Measurements from ENCODE around the gene CYS1. TPM values are rescaled to one million over a fixed set of nuclear protein-coding genes. Genes with fewer than 3 reads are reported as not detected.
A peak's percentile ranks its signal among the peaks of the same experiment; 100 is the strongest.

The CYS1 gene
- polyA plus RNA-seq, 3 donors, result not detected

DNA sequence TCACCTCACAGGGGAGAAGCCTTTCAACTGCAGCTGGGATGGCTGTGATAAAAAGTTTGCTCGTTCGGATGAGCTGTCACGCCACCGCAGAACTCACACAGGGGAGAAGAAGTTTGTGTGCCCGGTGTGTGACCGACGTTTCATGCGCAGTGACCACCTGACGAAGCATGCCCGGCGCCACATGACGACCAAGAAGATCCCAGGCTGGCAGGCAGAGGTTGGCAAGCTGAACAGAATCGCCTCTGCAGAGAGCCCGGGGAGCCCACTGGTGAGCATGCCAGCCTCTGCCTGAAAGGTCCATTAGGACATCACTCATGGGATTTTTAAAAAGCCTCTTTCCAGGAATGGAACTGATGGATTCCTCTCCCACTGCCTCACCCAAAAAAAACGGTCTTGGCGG is 28.0 kb downstream of the CYS1 start:
- Mint-ChIP-seq H3K27me3 (ENCODE audit: low read depth in 3 of 3) (peaks cover 0 to 2% (median 0%) of the 10 kb centered on the region in 3 donors), H3K4me1 (peaks cover 21% of the 10 kb centered on the region), H3K36me3 (peaks cover 66 to 85% of the 10 kb centered on the region in 2 donors), H3K9me3 (no peaks in the 10 kb centered on the region), H3K4me3 (no peak overlapping the region), H3K27ac (no peak overlapping the region)
- no peaks in the 10 kb centered on the region for H3K27me3 ChIP-seq (ENCODE audit: control insufficient read depth in 2 of 2, insufficient read depth in 2 of 2, low read length in 2 of 2)
- H3K79me2 ChIP-seq (ENCODE audit: insufficient read depth, low read length), result peaks cover 7% of the 10 kb centered on the region
- H3K9ac ChIP-seq (ENCODE audit: insufficient read depth, low read length, poor library complexity, severe bottlenecking), result no peak overlapping the region
- H4K20me1 ChIP-seq (ENCODE audit: insufficient read depth, low read length), result peaks cover 88% of the 10 kb centered on the region
- H3K27ac ChIP-seq (ENCODE audit: low read depth in 1 of 2, low read length in 2 of 2), result no peak overlapping the region
- TF ChIP-seq, protein P1, sequence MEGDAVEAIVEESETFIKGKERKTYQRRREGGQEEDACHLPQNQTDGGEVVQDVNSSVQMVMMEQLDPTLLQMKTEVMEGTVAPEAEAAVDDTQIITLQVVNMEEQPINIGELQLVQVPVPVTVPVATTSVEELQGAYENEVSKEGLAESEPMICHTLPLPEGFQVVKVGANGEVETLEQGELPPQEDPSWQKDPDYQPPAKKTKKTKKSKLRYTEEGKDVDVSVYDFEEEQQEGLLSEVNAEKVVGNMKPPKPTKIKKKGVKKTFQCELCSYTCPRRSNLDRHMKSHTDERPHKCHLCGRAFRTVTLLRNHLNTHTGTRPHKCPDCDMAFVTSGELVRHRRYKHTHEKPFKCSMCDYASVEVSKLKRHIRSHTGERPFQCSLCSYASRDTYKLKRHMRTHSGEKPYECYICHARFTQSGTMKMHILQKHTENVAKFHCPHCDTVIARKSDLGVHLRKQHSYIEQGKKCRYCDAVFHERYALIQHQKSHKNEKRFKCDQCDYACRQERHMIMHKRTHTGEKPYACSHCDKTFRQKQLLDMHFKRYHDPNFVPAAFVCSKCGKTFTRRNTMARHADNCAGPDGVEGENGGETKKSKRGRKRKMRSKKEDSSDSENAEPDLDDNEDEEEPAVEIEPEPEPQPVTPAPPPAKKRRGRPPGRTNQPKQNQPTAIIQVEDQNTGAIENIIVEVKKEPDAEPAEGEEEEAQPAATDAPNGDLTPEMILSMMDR (IDR thresholded peaks at IDR 0.05), result no peak
- DNase-seq, result no peak
- no peak overlapping the region for H2AFZ ChIP-seq (ENCODE audit: insufficient read depth, low read depth, low read length, poor library complexity, severe bottlenecking)
- WGBS (ENCODE audit: insufficient coverage), result 99% methylated on average over 14 of the region's 16 CpGs
- peaks cover 59 to 76% of the 10 kb centered on the region in 2 donors for H3K36me3 ChIP-seq (replicated peaks in 1 of 2; ENCODE audit: control insufficient read depth in 1 of 2, insufficient read depth in 2 of 2, low read length in 2 of 2)
- no peaks in the 10 kb centered on the region for H3K9me3 ChIP-seq (replicated peaks in 1 of 2; ENCODE audit: control insufficient read depth in 1 of 2, insufficient read depth in 1 of 2, low read length in 2 of 2)
- no peak overlapping the region for H3K4me2 ChIP-seq (replicated peaks; ENCODE audit: extremely low read depth, low read length, poor library complexity, severe bottlenecking)
- H3K4me1 ChIP-seq (ENCODE audit: control insufficient read depth in 1 of 2, insufficient read depth in 2 of 2, low read length in 2 of 2), result peaks cover 8 to 9% of the 10 kb centered on the region in 2 donors
- intact Hi-C loops (cut with micrococcal nuclease), result no loop called here
- no peak overlapping the region for H3K4me3 ChIP-seq (replicated peaks in 1 of 3; ENCODE audit: low read depth in 2 of 3, low read length in 3 of 3)

DNA sequence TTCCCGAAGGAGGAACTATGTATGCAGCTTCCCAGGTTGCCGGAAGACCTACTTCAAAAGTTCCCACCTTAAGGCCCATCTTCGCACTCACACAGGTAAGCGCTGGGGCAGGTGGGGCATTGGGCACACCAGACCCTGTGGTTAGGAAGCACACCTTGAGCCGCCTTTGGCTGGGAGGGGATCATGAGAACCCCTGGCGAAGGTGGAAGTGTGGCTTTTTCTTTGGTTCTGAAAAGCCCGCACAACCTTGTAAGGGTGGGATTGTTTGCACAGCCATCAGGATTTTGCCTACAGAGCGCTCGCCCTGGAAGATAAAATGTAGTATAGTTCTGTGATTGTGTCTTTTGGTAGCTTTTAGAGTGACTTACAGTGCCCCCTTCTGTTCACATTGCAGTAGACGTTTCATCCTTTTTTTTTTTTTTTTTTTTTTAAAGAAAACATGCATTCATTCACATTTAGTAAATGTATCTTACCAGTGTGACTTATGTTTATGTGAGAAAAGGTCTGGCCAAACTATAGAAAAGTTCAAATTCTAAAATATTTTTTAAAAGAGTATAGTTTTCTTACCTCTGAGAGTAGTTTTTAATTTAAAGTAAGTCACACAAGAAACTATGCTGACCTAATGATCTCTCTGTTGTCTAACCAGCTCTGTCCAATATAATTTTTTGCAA is 31.6 kb downstream of the CYS1 start:
- H3K36me3 Mint-ChIP-seq, result peaks cover 69 to 87% of the 10 kb centered on the region in 2 donors
- H3K9me3 Mint-ChIP-seq, result peaks cover 0 to 2% (median 0%) of the 10 kb centered on the region in 7 donors
- 82% methylated on average over 6 of the region's 10 CpGs for WGBS (ENCODE audit: insufficient coverage)
- Histone ChIP-seq H3K79me2 (ENCODE audit: insufficient read depth, low read length) (peaks cover 21% of the 10 kb centered on the region), H3K27me3 (ENCODE audit: control insufficient read depth in 2 of 2, insufficient read depth in 2 of 2, low read length in 2 of 2) (no peaks in the 10 kb centered on the region), H3K9ac (ENCODE audit: insufficient read depth, low read length, poor library complexity, severe bottlenecking) (no peak overlapping the region), H3K4me2 (replicated peaks; ENCODE audit: extremely low read depth, low read length, poor library complexity, severe bottlenecking) (no peak overlapping the region), H3K36me3 (replicated peaks in 1 of 2; ENCODE audit: control insufficient read depth in 1 of 2, insufficient read depth in 2 of 2, low read length in 2 of 2) (peaks cover 60 to 72% of the 10 kb centered on the region in 2 donors), H3K4me1 (ENCODE audit: control insufficient read depth in 1 of 2, insufficient read depth in 2 of 2, low read length in 2 of 2) (peaks cover 7 to 21% of the 10 kb centered on the region in 2 donors), H3K27ac (ENCODE audit: low read depth in 1 of 2, low read length in 2 of 2) (no peak overlapping the region), H4K20me1 (ENCODE audit: insufficient read depth, low read length) (peaks cover 96% of the 10 kb centered on the region), H3K4me3 (replicated peaks in 1 of 3; ENCODE audit: low read depth in 2 of 3, low read length in 3 of 3) (no peak overlapping the region), H2AFZ (ENCODE audit: insufficient read depth, low read depth, low read length, poor library complexity, severe bottlenecking) (no peak overlapping the region), H3K9me3 (replicated peaks in 1 of 2; ENCODE audit: control insufficient read depth in 1 of 2, insufficient read depth in 1 of 2, low read length in 2 of 2) (no peaks in the 10 kb centered on the region)
- peaks cover 27% of the 10 kb centered on the region for H3K4me1 Mint-ChIP-seq
- H3K27ac Mint-ChIP-seq, result peak overlapping the region in 3 of 7 donors; percentile 15 to 76 (median 50)
- DNase-seq, result peak; percentile 46 to 57 (median 55)
- H3K27me3 Mint-ChIP-seq (ENCODE audit: low read depth in 3 of 3), result no peaks in the 10 kb centered on the region
- intact Hi-C loops (cut with micrococcal nuclease), result loop anchor here (2.0 to 10.0 kb wide), 4 partner anchors 64 to 494 kb away; partner anchors contain the start of gene ADAM17 (in 1 of the 2)
- no peak overlapping the region for H3K4me3 Mint-ChIP-seq
- TF ChIP-seq, protein P1 (IDR thresholded peaks at IDR 0.05), result peak; percentile 80

All from CD14-positive monocyte (primary cell).